ENCODE data around the gene ZNF440. TPM values are rescaled to one million over a fixed set of nuclear protein-coding genes. Genes with fewer than 3 reads are reported as not detected.
"Not testable (repeated sequence)": the region's sequence is repeated elsewhere in the genome, so short reads cannot be mapped to it uniquely, and the experiment has no call there.

Gene ZNF440
- polyA plus RNA-seq, 1 donor, result 22.9 TPM

DNA sequence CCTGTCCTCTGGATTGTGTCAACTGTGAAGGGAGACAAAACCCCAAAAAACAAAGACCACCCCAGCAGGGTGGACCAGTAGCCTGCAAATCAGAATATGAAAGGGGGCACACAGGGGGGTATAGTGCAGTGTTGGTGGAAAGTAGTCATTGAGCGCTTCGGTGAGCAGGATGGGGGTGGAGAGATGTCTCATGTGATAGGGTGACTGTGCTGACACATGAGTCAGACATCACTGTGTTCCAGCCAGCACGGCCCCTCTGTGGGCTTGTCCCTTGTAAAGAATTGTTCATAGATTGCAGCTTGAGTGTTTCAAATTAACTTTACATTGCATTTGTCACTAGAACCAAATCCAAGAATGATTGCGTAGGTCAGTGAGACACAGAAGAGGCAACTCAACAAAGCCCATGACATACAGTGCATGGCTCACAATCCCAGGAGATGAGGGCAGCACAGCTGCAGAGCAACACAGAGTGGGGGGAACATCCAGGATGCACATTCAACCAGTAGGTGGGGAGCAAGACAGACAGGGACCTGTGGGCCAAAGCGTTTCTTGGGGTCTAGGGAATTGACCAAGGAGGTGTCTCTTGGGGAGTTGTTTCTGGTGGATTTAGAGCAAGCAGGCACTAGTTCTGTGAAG is 7.5 kb downstream of the ZNF440 start:
- no peak for DNase-seq
- Histone ChIP-seq H3K9me3 (ENCODE audit: control insufficient read depth, low read depth, low read length) (peaks cover 35% of the 10 kb centered on the region), H3K27me3 (ENCODE audit: control insufficient read depth, insufficient read depth, low read length) (no peaks in the 10 kb centered on the region), H3K36me3 (ENCODE audit: control insufficient read depth, insufficient read depth, low read length) (peaks cover 31% of the 10 kb centered on the region), H3K27ac (ENCODE audit: low read length) (no peak overlapping the region), H3K4me1 (ENCODE audit: control insufficient read depth, insufficient read depth, low read length) (no peaks in the 10 kb centered on the region), H3K4me3 (ENCODE audit: low read length) (no peak overlapping the region)
- no CpG with 5 or more reads among the region's 5 CpGs for WGBS (ENCODE audit: insufficient coverage, low lambda C conversion rate)

DNA sequence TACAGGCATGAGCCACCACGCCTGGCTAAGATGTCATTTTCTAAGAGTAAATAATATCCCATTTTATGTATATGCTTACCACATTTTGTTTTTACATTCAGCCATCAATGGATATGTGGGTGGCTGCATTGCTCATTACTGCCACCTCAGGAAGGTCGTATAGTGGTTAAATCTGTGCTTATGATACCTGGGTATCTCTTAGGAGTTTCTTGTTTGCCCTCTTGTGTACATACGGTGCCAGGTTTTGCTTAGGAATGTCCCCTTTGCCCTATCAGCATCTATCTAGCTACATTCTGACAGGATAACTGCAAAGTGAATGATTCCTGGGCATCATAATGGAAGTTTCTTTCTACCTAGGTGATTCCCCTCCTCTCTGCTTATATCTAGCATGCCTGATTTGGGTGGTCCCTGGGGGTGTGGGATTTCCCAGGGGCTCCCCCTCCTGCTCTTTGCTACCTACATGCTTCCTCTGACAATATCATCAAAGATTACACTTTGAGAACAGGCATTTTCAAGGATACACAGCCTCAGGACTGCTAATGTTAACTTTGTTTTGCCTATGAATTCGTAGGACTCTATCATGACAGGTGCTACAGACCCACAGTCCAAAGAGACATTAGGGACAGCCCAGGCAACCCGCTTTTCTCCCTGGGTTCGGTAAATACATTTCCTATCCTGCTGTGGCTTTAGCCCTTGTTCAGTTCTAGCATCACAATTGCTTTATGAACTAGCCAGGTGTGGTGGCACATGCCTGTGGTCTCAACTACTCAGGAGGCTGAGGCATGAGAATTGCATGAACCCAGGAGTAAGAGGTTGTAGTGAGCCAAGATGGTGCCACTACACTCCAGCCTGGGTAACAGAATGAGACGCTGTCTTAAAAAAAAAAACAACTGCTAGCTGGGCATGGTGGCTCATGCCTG is 15.1 kb downstream of the ZNF440 start:
- H3K27me3 ChIP-seq (ENCODE audit: control insufficient read depth, insufficient read depth, low read length); H3K4me3 ChIP-seq (ENCODE audit: low read length); H3K4me1 ChIP-seq (ENCODE audit: control insufficient read depth, insufficient read depth, low read length); DNase-seq; H3K27ac ChIP-seq (ENCODE audit: low read length): not testable (repeated sequence)
- H3K36me3 ChIP-seq (ENCODE audit: control insufficient read depth, insufficient read depth, low read length), result peaks cover 47% of the 10 kb centered on the region
- WGBS (ENCODE audit: insufficient coverage, low lambda C conversion rate), result no CpG with 5 or more reads among the region's 7 CpGs
- H3K9me3 ChIP-seq (ENCODE audit: control insufficient read depth, low read depth, low read length), result peaks cover 49% of the 10 kb centered on the region

DNA sequence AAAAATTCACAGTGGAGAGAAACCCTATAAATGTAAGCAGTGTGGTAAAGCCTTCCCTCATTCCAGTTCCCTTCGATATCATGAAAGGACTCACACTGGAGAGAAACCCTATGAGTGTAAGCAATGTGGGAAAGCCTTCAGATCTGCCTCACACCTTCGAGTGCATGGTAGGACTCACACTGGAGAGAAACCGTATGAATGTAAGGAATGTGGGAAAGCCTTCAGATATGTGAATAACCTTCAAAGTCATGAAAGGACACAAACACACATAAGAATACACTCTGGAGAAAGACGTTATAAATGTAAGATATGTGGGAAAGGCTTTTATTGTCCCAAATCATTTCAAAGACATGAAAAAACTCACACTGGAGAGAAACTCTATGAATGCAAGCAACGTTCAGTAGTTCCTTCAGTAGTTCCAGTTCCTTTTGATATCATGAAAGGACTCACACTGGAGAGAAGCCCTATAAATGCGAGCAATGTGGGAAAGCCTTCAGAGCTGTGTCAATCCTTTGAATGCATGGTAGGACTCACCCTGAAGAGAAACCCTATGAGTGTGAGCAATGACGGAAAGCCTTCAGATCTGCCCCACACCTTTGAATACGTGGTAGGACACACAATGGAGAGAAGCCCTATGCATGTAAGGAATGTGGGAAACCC is 18.3 kb downstream of the ZNF440 start:
- 90% methylated on average over 2 of the region's 8 CpGs for WGBS (ENCODE audit: insufficient coverage, low lambda C conversion rate)
- no peaks in the 10 kb centered on the region for H3K27me3 ChIP-seq (ENCODE audit: control insufficient read depth, insufficient read depth, low read length)
- no peak for DNase-seq
- peaks cover 39% of the 10 kb centered on the region for H3K9me3 ChIP-seq (ENCODE audit: control insufficient read depth, low read depth, low read length)
- H3K4me3 ChIP-seq (ENCODE audit: low read length), result no peak overlapping the region
- peaks cover 46% of the 10 kb centered on the region for H3K36me3 ChIP-seq (ENCODE audit: control insufficient read depth, insufficient read depth, low read length)
- H3K27ac ChIP-seq (ENCODE audit: low read length), result no peak overlapping the region
- H3K4me1 ChIP-seq (ENCODE audit: control insufficient read depth, insufficient read depth, low read length), result peaks cover 5% of the 10 kb centered on the region

DNA sequence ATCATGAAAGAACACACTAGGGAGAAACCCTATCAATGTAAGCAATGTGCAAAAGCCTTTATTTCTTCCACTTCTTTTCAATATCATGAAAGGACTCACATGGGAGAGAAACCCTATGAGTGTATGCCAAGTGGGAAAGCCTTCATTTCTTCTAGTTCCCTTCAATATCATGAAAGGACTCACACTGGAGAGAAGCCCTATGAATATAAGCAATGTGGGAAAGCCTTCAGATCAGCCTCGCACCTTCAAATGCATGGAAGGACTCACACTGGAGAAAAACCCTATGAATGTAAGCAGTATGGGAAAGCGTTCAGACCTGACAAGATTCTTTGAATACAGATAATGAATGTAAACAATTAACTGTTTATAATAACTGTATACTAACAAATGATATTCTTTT is 19.5 kb downstream of the ZNF440 start:
- 100% methylated on average over 2 of the region's 2 CpGs for WGBS (ENCODE audit: insufficient coverage, low lambda C conversion rate)
- H3K4me1 ChIP-seq (ENCODE audit: control insufficient read depth, insufficient read depth, low read length), result peaks cover 5% of the 10 kb centered on the region
- no peak overlapping the region for H3K4me3 ChIP-seq (ENCODE audit: low read length)
- DNase-seq, result no peak
- no peaks in the 10 kb centered on the region for H3K27me3 ChIP-seq (ENCODE audit: control insufficient read depth, insufficient read depth, low read length)
- H3K27ac ChIP-seq (ENCODE audit: low read length), result no peak overlapping the region
- peaks cover 34% of the 10 kb centered on the region for H3K9me3 ChIP-seq (ENCODE audit: control insufficient read depth, low read depth, low read length)
- peaks cover 46% of the 10 kb centered on the region for H3K36me3 ChIP-seq (ENCODE audit: control insufficient read depth, insufficient read depth, low read length)

DNA sequence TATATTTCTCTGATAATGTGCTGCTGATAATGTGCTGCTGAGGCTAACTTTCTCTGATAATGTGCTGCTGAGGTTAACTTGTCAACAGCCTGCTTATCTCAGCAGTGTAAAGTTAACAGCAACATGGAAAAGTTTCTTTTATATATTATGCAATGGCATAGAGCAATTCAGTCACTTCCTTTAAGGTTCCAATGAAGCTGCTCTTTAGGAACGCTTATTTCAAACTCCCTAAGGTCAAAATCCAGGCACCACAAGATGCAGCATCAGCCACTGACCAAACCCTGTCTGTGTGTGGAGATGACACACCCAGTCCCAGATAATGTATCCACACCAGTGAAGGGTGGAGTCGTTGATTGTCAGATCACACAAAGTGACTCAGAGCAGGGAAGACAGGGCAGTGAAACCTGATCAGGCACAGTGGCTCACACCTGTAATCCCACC is 21.6 kb downstream of the ZNF440 start:
- Histone ChIP-seq H3K36me3 (ENCODE audit: control insufficient read depth, insufficient read depth, low read length) (peaks cover 32% of the 10 kb centered on the region), H3K27ac (ENCODE audit: low read length) (peak overlapping the region; percentile 63), H3K9me3 (ENCODE audit: control insufficient read depth, low read depth, low read length) (peaks cover 22% of the 10 kb centered on the region)
- not testable (repeated sequence) for H3K4me3 ChIP-seq (ENCODE audit: low read length); H3K4me1 ChIP-seq (ENCODE audit: control insufficient read depth, insufficient read depth, low read length); H3K27me3 ChIP-seq (ENCODE audit: control insufficient read depth, insufficient read depth, low read length)
- 20% methylated on average over 1 of the region's 2 CpGs for WGBS (ENCODE audit: insufficient coverage, low lambda C conversion rate)
- peak; percentile 91 to 95 for DNase-seq

DNA sequence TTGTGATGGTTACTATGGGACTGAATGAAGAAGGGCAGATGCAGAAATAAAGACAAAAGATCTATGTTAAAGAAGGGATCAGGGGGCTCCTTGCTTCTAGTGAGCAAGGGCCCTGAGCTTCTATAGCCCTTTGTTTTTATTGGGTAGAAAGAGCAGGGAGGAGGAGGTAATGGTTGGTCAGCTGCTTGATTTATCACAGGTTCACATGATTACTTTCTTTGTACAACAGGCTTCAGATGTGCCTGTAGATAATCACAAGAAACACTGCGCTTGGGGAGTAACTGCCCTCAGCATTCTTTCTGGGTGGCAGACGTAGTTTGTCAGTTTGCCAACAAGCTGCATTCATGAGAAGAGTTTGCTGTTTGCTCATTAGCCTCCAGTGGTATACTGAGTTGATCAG is 29.6 kb downstream of the ZNF440 start:
- no CpG with 5 or more reads among the region's 2 CpGs for WGBS (ENCODE audit: insufficient coverage, low lambda C conversion rate)
- Histone ChIP-seq H3K27ac (ENCODE audit: low read length) (no peak overlapping the region), H3K9me3 (ENCODE audit: control insufficient read depth, low read depth, low read length) (no peaks in the 10 kb centered on the region), H3K27me3 (ENCODE audit: control insufficient read depth, insufficient read depth, low read length) (no peaks in the 10 kb centered on the region), H3K36me3 (ENCODE audit: control insufficient read depth, insufficient read depth, low read length) (no peaks in the 10 kb centered on the region), H3K4me3 (ENCODE audit: low read length) (no peak overlapping the region), H3K4me1 (ENCODE audit: control insufficient read depth, insufficient read depth, low read length) (peaks cover 11% of the 10 kb centered on the region)
- peak; percentile 25 to 50 for DNase-seq

DNA sequence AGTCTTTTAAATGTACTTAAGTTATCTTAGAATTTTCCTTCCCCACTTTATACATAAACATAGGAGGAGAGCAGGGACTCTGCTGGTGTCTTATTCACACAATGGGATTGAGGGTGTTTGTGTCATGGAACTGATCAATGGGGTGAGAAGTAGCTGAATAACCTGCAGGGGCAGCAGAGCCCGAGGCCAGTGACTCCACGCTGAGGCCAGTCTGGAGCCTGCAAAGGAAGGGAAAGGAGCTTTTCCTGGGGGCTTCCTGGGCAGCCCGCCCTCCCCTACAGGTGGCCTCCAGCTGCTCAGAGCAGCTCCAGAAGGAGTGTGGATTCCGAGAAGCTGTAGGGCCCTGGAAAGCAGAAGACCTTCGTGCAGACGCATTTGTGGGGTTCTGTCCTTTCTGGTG is 33.5 kb downstream of the ZNF440 start:
- not testable (repeated sequence) for H3K27ac ChIP-seq (ENCODE audit: low read length); DNase-seq; H3K36me3 ChIP-seq (ENCODE audit: control insufficient read depth, insufficient read depth, low read length); H3K4me3 ChIP-seq (ENCODE audit: low read length); H3K27me3 ChIP-seq (ENCODE audit: control insufficient read depth, insufficient read depth, low read length); H3K9me3 ChIP-seq (ENCODE audit: control insufficient read depth, low read depth, low read length)
- WGBS (ENCODE audit: insufficient coverage, low lambda C conversion rate), result no CpG with 5 or more reads among the region's 6 CpGs
- peaks cover 15% of the 10 kb centered on the region for H3K4me1 ChIP-seq (ENCODE audit: control insufficient read depth, insufficient read depth, low read length)

DNA sequence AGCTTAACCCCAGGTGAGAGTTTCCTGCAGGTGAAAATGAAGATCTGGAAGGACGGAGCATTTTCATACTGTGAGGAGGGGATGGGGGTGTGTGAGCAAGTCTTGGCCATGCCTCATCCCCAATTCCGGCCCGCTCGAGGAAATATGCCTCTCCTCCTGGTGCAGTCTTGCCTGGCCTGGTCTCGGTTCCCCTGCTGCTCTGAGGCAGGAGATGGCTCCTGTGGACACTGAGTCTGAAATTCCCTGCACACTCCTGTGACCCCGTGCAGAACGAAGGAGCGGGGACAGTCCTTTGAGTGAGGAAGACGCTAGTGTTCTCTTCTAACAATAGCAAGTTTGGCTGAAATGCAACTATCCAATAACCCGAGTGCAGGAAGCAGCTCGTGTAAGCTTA is 34.1 kb downstream of the ZNF440 start:
- no peak for DNase-seq
- no CpG with 5 or more reads among the region's 11 CpGs for WGBS (ENCODE audit: insufficient coverage, low lambda C conversion rate)
- Histone ChIP-seq H3K27me3 (ENCODE audit: control insufficient read depth, insufficient read depth, low read length) (no peaks in the 10 kb centered on the region), H3K27ac (ENCODE audit: low read length) (no peak overlapping the region), H3K9me3 (ENCODE audit: control insufficient read depth, low read depth, low read length) (no peaks in the 10 kb centered on the region), H3K4me1 (ENCODE audit: control insufficient read depth, insufficient read depth, low read length) (peaks cover 15% of the 10 kb centered on the region), H3K4me3 (ENCODE audit: low read length) (peak overlapping the region; percentile 68), H3K36me3 (ENCODE audit: control insufficient read depth, insufficient read depth, low read length) (no peaks in the 10 kb centered on the region)

DNA sequence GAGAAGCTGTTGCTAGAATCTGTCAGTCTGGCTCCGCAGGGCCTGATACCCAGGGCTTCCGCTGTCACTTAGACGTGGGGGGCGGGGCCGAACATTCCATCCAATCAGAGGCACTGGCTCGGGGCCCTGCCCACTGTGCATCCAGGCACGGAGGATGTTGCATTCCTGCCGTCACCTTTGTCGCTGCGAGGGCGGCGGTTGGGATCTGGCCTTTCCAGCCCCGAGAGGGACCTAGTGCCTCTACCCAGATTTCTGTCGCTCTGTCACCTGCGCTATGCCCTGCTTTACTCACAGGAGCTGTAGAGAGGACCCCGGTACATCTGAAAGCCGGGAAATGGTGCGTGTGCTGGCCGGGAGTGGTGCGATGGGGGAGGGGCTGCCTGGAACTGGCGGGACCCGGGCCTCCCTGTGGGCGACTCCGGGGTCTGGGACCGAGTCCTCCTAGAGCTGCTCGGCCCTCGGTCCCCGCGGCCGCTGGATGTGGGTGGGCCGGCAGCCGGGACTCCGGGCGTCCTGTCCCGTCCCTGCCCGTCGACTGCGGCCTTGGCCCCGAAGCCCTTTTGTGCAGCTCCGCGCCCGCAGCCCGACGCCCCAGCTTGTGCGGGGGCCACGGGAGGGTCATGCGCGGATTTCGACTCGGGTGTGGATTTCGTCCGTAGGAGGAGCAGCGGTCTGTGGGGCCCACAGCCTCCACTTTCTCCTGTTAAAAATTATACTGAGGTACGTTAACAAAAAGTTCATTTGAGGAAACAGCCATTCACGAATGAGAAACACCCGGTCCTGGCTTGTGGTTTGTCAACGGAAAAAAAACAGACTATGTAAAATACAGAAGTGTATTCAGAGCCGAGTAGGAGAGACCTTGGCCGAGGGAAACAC is 34.8 kb downstream of the ZNF440 start, which contains the start of gene ZNF439:
ZNF439 (plus strand) TSS at position 133 of the 876 bp plus-strand sequence; CDS start at position 275, 142 bp downstream.
- Histone ChIP-seq H3K27ac (ENCODE audit: low read length) (peak within 1 kb of the TSS; percentile 52), H3K27me3 (ENCODE audit: control insufficient read depth, insufficient read depth, low read length) (no peaks in the 10 kb centered on the region), H3K9me3 (ENCODE audit: control insufficient read depth, low read depth, low read length) (no peaks in the 10 kb centered on the region), H3K36me3 (ENCODE audit: control insufficient read depth, insufficient read depth, low read length) (no peaks in the 10 kb centered on the region), H3K4me3 (ENCODE audit: low read length) (peak within 1 kb of the TSS; percentile 68), H3K4me1 (ENCODE audit: control insufficient read depth, insufficient read depth, low read length) (peaks cover 12% of the 10 kb centered on the region)
- DNase-seq, result peak; percentile 86 to 92
- 0% methylated on average over 4 of the region's 59 CpGs for WGBS (ENCODE audit: insufficient coverage, low lambda C conversion rate)

Data from large intestine (tissue), 3 donors.